ENCODE measurements around the gene ADGRD2. TPM values are rescaled to one million over a fixed set of nuclear protein-coding genes. Genes with fewer than 3 reads are reported as not detected.

The ADGRD2 gene
- total and polyA plus RNA-seq, 9 donors: not detected

- DNase-seq: no peak
- no peaks in the 10 kb centered on the region for H3K9me3 ChIP-seq
- TF ChIP-seq, protein P1, sequence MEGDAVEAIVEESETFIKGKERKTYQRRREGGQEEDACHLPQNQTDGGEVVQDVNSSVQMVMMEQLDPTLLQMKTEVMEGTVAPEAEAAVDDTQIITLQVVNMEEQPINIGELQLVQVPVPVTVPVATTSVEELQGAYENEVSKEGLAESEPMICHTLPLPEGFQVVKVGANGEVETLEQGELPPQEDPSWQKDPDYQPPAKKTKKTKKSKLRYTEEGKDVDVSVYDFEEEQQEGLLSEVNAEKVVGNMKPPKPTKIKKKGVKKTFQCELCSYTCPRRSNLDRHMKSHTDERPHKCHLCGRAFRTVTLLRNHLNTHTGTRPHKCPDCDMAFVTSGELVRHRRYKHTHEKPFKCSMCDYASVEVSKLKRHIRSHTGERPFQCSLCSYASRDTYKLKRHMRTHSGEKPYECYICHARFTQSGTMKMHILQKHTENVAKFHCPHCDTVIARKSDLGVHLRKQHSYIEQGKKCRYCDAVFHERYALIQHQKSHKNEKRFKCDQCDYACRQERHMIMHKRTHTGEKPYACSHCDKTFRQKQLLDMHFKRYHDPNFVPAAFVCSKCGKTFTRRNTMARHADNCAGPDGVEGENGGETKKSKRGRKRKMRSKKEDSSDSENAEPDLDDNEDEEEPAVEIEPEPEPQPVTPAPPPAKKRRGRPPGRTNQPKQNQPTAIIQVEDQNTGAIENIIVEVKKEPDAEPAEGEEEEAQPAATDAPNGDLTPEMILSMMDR (IDR thresholded peaks at IDR 0.05): no peak
- TF ChIP-seq POLR2A (IDR thresholded peaks at IDR 0.05) (no peak), EP300 (IDR thresholded peaks at IDR 0.05) (no peak)
- no peaks in the 10 kb centered on the region for H3K36me3 ChIP-seq
- H3K4me1 ChIP-seq (ENCODE audit: insufficient read depth): peaks cover 14% of the 10 kb centered on the region
- 53 to 71% (median 66%) methylated on average over 5 of the region's 5 CpGs for WGBS, 3 donors
- H3K4me3 ChIP-seq: no peak overlapping the region
- intact Hi-C loops (cut with DNase I): no loop called here
- no peaks in the 10 kb centered on the region for H3K27me3 ChIP-seq
- no peak overlapping the region for H3K27ac ChIP-seq
Measured at GRCh38 chr9:124517600-124517999, 67.3 kb downstream of the ADGRD2 start.

- no peak for DNase-seq
- Histone ChIP-seq H3K9me3 (no peaks in the 10 kb centered on the region), H3K27me3 (no peaks in the 10 kb centered on the region), H3K4me3 (no peak overlapping the region), H3K36me3 (no peaks in the 10 kb centered on the region), H3K4me1 (ENCODE audit: insufficient read depth) (peaks cover 10% of the 10 kb centered on the region), H3K27ac (no peak overlapping the region)
- 88 to 95% (median 91%) methylated on average over 7 of the region's 7 CpGs for WGBS, 3 donors
- TF ChIP-seq EP300 (IDR thresholded peaks at IDR 0.05): no peak
- no peak for TF ChIP-seq POLR2A (IDR thresholded peaks at IDR 0.05)
- TF ChIP-seq, protein P1 (IDR thresholded peaks at IDR 0.05): no peak
- intact Hi-C loops (cut with DNase I): no loop called here
Measured at GRCh38 chr9:124518116-124518515, 67.9 kb downstream of the ADGRD2 start.

DNA sequence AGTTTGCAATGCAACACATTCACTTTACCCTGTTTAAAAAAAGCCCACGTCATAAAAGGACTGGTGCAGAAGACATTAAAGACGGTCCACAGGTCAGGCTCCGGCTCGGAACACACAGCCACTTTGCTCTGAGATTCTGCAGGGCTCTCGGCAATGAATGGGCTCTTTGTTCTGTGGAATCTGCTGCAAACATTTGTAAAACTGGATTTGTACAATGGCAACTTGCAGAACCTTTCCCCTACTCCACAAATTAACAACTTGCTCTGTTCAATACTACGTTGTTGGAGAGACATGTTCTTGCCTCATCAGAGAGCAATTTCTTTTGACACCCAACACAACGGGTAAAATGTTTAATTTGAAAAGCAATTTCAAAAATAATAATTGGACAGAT lies 70.0 kb downstream of the ADGRD2 start:
- no peaks in the 10 kb centered on the region for H3K9me3 ChIP-seq
- H3K27ac ChIP-seq: no peak overlapping the region
- no peak overlapping the region for H3K4me3 ChIP-seq
- TF ChIP-seq, protein P1 (IDR thresholded peaks at IDR 0.05): no peak
- no peak for TF ChIP-seq EP300 (IDR thresholded peaks at IDR 0.05)
- TF ChIP-seq POLR2A (IDR thresholded peaks at IDR 0.05): no peak
- no peaks in the 10 kb centered on the region for H3K4me1 ChIP-seq (ENCODE audit: insufficient read depth)
- DNase-seq: no peak
- 88 to 91% (median 89%) methylated on average over 7 of the region's 7 CpGs for whole genome bisulfite sequencing, 3 donors
- H3K36me3 ChIP-seq: no peaks in the 10 kb centered on the region
- H3K27me3 ChIP-seq: no peaks in the 10 kb centered on the region
- intact Hi-C loops (cut with DNase I): no loop called here

- no peaks in the 10 kb centered on the region for H3K36me3 ChIP-seq
- WGBS, 3 donors: 89 to 98% (median 91%) methylated on average over 3 of the region's 3 CpGs
- intact Hi-C loops (cut with DNase I): no loop called here
- no peaks in the 10 kb centered on the region for H3K27me3 ChIP-seq
- no peak for TF ChIP-seq POLR2A (IDR thresholded peaks at IDR 0.05)
- TF ChIP-seq EP300 (IDR thresholded peaks at IDR 0.05): no peak
- TF ChIP-seq, protein P1 (IDR thresholded peaks at IDR 0.05): no peak
- H3K4me3 ChIP-seq: no peak overlapping the region
- no peaks in the 10 kb centered on the region for H3K4me1 ChIP-seq (ENCODE audit: insufficient read depth)
- DNase-seq: no peak
- no peak overlapping the region for H3K27ac ChIP-seq
- no peaks in the 10 kb centered on the region for H3K9me3 ChIP-seq
Measured at GRCh38 chr9:124521142-124521541, 70.9 kb downstream of the ADGRD2 start.
